HTERT RPE-1 (cell line): ENCODE data around the gene AMDHD2.

Source experiments
- in situ Hi-C: fragments of 300-500 bp; cut with MboI; formaldehyde crosslinking; loops from 4 replicates; pipeline ENCODE4 v1.14.3; 2020; ENCODE audit warnings: low sequenced_read_pairs

AMDHD2 gene

DNA sequence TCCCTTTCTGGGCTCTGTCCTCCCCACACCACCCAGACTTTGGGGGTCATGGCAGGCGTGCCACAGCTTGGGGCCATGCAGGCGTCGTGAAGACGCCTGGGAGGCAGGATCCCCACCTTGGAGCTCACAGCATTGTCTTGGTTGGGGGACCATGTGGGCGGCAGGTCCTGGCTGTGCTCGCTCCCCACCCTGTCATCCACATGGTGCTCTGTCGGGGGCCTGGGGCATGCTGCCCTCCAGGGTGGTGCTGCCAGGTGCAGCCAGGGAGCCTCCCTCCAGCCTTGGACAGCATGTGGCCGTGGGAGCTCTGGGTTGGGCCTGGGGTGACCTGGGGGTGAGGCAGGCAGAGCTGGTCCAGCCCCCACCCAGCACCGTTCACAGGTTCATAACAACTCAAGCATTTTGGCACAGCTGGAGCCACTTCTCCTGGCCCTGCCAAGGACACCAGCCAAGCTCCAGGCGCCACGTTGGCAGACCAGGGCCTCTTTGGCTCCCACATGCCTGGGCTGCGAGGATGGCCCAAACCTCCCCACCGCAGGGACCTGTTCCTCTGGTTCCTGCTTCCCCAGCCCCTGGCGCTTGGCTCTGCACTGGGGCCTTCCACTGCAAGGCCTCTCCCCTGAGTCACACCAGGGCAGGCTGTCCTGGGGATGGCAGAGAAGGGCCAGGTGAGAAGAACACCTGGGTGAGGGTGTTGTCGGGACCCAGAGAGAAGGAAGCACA lies 21.5 kb upstream of the AMDHD2 start:
- in situ Hi-C loops: no loop called here

DNA sequence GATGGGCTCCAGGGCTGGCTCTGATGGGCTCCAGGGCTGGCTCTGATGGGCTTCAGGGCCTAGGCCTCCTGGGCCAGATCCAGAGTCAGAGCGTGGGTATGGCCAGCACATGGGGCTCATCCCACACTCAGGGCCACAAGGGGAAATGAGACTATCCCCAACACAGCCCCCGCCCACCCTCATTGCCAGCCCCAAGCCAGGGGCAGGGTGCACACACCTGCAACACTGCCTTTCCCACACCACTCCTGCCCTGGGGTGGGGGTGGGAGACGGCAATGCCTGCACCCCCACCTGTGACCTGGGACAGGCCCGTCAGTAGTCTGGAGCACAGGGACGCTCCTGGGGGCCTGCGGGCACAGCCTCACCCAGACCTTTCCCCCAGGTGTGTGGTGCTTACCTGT lies 20.7 kb upstream of the AMDHD2 start:
- in situ Hi-C loops: no loop called here

GRCh38 chr16:2499890-2500429 lies 20.2 kb upstream of the AMDHD2 start:
- in situ Hi-C loops: no loop called here

- in situ Hi-C loops: no loop called here
These were observed 19.7 kb upstream of the AMDHD2 start for GRCh38 chr16:2500430-2500917.

- in situ Hi-C loops: no loop called here
These were observed 19.0 kb upstream of the AMDHD2 start for GRCh38 chr16:2500918-2501750.

DNA sequence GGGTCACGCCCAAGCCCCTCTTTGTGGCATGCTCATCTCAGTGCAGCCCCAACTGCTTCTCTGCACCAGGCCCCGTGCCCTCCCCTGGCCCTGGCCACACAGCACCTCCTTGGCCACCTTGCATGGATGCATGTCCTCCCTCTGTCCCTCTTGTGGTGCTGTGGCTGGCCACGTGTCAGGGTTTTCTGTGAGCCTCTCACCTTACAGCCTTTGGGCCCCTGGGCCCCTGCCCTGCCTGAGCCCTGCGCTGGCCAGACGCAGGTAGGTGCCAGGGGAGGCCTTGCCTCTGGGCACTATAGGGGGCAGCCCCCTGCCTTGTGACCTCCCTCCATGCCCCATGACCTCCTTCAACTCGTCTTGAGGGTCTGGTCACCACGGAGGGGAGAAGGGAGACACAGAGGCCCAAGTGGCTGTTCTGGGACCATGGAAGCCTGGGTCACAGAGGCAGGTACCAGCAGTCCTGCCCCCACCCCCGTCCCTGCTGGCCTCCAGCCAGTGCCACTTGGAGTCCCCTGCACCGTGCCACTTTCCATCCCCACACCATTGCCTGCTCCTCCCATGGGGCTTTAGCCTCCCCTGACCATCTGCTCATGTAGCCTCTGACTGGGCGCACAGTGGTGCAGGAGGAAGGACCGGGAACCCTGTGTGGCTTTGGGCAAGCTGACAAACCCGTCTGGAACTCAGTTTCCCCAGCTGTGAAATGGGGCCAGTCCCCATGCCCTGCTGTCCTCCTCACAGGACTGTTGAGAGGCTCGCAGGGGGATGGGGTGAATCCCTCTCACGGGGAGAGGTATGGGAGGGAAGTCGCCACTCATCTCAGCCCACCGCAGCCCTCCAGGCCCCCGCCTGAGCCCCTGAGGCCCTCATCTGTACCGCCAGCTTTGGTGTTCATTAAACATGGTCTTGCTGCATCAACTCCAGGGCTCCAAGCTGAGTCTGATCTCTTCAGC lies 17.9 kb upstream of the AMDHD2 start:
- in situ Hi-C loops: no loop called here

- in situ Hi-C loops: no loop called here
These were observed 14.5 kb upstream of the AMDHD2 start for GRCh38 chr16:2505695-2506094.

DNA sequence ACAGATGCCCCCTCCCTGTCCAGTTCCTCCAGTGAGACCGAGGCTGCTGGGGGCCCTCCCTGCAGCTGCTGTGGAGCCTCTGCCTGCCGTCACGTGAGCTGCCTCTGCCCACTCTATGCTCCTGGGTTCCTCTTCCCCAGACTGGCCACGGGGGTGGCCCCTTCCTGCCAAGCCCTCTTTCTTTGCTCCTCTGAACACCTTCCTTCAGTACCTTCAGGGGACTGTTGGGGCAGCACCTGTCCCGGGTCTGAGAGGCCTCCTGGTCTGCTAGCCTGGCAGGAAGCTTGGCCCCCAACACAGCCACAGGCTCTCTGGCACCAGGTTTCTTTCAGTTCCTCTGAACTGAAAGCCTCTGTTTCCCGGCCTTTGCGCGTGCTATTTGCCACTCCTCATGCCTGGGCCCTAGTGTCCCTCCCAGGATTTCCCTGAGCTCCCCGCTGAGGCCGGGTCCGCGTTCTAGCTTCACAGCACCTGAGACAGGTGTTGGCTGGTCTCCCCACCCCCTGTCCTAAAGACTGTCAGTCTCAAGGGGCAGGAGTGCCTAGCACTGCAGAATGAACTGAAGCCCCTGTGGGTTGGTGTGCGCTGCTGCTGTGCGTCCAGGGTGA lies 13.0 kb upstream of the AMDHD2 start:
- in situ Hi-C loops: no loop called here

DNA sequence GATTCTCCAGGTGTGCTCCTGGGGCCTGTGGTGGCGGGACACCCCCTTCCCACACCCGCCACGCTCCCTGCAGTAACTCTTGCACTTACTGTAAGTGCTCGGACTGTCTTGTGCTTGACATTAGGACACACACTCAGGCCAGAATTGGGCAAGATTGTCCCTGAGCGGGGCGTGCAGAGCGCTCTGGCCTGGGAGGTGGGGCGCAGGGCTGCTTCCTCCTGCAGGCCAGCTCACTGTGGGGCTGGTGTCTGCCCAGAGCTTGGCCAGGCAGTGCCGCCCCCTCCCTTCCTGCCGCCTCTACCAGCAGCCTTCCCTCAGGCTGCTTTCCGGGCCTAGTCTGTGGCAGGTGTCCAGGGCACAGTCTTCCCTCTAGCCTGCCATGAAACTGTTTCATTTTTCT lies 12.5 kb upstream of the AMDHD2 start:
- in situ Hi-C loops: no loop called here

GRCh38 chr16:2508722-2509400 lies 11.3 kb upstream of the AMDHD2 start:
- in situ Hi-C loops: no loop called here

DNA sequence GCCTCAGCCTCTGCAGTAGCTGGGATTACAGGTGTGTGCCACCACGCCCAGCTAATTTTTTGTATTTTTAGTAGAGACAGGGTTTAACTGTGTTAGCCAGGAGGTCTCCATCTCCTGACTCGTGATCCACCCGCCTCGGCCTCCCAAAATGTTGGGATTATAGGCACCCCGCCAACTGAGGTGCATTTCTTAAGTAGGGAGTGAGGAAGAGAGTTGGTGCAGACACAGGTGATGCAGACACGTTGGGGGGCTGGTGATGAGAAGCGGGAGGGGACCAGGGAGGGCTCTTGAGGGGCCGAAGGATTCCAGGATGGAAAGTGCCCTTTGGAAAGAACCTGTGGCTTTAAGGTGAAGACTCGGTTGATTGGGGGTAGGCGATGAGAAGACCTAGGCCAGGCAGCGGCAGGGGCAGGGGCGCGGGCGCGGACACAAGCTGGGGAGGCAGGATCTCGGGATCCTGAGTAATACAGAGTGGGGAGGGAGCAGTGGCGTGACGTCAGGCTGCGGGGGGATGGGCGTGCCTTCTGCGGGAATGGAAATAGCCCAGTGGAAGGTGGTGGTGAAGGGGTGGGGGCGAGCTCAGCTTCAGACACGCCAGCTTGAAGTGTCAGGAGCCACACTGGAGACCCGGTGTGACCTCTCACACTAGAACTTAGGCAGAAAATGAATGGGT lies 8.9 kb upstream of the AMDHD2 start:
- in situ Hi-C loops: no loop called here

GRCh38 chr16:2511996-2512734 lies 8.0 kb upstream of the AMDHD2 start:
- in situ Hi-C loops: no loop called here

- in situ Hi-C loops: no loop called here
These were observed 7.3 kb upstream of the AMDHD2 start for GRCh38 chr16:2512735-2513404.

DNA sequence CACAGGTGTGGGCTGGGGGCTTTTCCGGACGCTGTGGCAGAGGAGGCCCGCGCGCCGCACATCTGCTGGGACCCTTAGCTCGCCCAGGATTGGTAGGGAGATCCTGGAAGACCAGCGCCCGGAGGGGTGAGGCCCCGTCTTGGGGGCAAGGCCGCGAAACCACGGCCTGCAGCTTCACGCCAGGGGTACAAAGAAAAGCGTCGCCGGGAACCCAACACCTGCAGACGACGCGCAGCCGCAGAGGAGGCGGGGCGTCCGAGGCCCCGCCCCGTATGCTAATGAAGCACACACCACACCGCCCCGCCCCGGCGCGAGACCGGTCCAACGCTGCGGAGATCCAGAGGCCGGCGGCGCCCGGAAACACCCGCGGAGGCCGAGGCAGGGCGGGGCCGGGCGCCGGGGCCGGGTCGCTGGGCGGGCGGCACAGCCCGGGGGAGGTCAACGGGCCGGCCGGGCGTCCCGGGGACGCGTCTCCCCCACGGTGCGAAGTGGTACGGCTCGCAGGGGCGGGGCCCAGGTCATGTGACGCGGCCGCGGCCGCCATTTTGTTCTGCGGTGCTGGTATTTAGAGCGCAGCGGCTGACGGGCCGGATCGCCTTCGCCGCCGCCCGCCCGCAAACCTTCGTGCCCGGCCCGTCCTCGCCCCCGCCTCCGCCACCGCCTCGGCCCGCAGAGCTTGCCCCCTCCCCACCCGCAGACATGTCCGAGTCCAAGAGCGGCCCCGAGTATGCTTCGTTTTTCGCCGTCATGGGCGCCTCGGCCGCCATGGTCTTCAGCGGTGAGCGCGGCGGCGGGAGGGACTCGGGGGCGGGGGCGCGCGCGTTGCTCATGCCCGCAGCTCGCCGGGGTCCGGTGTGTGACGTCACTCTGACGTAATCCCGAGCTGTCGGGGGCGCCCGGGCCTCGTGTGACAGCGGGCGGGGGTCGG lies 6.5 kb upstream of the AMDHD2 start, which contains the start of gene ATP6V0C:
Gene ATP6V0C (plus strand): TSS at position 548 of the 928 bp plus-strand sequence. CDS start 152 bp downstream, at position 700.
- in situ Hi-C loops: no loop called here

DNA sequence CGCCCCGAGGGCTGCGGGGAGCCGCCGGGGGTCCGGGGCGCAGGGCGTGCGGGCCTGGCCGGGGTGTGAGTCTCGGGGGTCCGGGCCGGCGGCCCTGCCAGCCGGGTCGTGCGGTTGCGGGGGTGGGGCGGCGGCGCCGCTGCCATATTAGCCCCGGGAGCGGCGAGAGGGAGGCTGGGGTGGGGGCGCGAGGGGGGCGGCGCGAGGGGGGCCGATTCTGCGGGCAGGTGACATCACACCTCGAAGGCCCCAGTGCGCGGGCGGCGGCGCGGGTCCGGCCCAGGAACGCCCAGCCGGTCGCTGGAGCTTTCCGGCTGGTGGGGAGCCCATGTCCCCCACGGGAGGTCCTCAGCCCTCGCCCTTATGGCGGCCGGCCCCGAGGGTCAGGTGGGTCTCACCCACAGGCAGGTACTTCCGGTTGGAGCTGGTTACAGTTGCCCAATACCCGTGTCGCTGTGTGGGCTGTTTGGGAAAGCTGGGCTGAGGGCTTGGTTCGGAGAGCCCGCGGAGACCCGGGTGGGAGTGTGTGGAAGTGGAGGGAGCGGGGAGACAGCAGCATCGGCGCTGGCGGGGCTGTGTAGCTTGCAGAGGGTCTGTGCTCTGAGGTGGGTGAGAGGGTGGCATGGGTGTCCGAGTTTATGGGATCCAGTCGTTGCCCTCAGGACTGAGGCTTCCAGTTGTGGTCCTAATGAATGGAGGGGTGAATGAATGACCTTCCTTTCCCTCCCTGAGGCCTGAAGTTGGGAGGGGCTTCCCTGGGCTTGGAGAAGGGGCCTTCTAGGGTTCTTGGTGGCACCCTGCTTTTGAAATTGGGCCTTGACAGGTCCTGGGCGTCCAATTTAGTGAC lies 5.6 kb upstream of the AMDHD2 start:
- in situ Hi-C loops: no loop called here
